PC-9 (cell line): Measurements from ENCODE around the gene KIF26B.

Experiments used
- EZH2 ChIP-seq: fragments of 200-600 bp; sonication (generic); IDR thresholded peaks from 2 replicates; pipeline ENCODE4 v1.8.0; 2017; ENCODE audit warnings: antibody characterized with exemption, low read depth
- TF ChIP-seq, protein P1 (sequence below): fragments of 200-600 bp; sonication (generic); conservative IDR thresholded peaks from 2 replicates; pipeline ENCODE4 v1.6.1; 2017; ENCODE audit warnings: mixed run types, antibody characterized with exemption, mild to moderate bottlenecking, moderate library complexity

DNA sequence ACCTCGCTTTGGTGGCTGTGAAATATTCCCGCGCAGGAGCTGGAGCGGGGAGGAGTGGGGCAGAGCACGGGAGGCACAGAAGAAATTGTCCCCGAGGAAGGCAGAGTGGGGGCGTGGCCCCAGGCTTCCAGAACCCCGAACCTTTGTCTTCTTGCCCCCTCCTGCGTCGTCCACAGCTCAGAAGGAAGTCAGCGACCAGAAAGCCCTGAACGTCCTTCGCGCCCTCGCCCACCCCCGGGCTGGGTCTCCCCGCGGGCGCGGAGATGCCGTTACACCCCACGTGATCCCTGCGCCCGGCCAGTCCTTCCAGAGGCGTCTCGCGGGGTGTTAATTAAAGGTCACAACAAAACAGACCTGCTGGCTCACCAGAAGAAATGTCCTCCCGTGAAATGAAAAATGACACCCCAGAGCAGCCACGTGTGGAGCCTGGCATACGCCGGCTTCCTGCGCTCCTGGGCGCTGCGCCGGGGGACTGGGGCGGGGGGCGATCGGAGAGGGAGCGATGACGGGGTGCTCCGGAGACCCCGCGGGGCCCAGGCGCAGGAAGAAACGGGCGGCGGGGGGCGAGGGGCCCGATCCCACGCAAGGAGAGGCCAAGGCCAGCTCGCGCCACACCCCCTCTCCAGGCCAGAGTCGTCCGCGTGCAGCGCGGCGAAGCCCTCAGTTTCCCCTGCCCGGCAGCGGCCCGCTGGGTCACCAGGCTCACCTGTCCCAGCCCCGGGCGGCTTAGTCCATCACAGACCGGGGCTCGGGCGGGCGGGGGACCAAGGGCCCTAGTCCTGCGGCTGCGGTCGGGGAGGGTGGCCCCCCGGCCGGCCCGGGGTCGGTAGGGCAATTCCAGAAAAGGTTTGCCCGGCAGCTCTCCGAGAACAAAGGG lies 995 bp upstream of the KIF26B start:
- TF ChIP-seq, protein P1, sequence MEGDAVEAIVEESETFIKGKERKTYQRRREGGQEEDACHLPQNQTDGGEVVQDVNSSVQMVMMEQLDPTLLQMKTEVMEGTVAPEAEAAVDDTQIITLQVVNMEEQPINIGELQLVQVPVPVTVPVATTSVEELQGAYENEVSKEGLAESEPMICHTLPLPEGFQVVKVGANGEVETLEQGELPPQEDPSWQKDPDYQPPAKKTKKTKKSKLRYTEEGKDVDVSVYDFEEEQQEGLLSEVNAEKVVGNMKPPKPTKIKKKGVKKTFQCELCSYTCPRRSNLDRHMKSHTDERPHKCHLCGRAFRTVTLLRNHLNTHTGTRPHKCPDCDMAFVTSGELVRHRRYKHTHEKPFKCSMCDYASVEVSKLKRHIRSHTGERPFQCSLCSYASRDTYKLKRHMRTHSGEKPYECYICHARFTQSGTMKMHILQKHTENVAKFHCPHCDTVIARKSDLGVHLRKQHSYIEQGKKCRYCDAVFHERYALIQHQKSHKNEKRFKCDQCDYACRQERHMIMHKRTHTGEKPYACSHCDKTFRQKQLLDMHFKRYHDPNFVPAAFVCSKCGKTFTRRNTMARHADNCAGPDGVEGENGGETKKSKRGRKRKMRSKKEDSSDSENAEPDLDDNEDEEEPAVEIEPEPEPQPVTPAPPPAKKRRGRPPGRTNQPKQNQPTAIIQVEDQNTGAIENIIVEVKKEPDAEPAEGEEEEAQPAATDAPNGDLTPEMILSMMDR = no peak
- peak; percentile 52; the same call in 1 of the 2 replicates for TF ChIP-seq EZH2
